ENCODE measurements around the gene ZNHIT3. TPM values are rescaled to one million over a fixed set of nuclear protein-coding genes. Genes with fewer than 3 reads are reported as not detected.

ZNHIT3 gene
- total RNA-seq, 1 donor from 2014 or later = 21.6 TPM

DNA sequence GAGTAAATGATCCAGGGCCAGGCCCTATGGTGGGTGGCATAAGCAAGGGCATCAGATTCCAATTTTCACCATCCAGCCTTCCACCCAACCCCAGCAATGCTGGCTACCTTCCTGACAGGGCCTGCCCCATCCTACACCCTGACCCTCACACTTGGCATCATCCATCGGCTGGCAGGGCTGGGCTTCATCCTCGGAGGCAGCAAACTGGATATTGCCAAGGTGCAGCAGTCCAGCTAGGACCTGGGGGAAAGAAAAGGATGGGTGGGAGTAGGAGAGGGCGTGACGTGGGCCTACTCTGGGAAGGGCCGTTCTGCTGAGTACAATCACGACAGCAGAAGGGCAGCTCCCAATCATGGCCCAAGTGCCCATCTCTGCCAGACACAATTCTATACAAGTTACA lies 24.7 kb downstream of the ZNHIT3 start:
- DNase-seq (ENCODE audit: low read depth in 2 of 2) = no peak

DNA sequence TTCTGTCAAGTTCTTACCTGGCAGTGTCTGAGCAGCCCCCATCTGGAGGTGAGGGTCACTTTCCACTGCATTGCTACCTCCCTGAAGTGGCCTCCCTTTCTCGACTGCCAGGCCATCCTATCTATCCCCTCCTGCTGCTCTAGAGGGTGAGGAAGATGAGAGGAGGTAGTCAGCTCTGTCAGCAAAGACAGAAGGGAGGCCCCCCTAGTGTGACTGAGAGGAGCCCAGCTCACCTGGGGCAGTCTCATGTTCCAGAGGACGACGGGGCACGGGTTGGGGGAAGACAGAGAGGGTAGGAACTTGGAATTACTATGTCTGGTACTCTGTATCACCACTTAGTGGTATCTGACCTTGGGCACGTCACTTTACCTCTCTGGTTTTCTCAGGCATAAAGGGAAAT lies 26.2 kb downstream of the ZNHIT3 start:
- no peak for DNase-seq (ENCODE audit: low read depth in 2 of 2)

DNA sequence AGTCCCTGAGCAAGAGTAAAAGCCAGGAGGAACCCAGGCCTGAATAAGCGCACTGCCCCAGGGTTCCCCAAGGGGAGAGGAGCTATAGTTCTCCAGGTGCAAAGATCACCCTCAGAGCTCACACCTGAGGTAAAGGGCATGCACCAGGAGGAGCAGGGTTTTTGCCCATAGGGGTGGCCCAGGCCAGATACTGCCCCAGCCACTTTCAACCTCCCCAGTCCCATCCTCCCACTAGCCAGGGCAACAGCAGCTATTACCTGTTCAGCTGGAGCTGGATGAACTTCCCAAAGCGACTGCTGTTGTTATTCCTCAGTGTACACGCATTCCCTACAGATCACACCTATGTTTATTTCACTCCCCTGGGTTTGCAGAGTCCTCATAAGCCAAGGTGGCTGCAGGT lies 28.4 kb downstream of the ZNHIT3 start:
- DNase-seq (ENCODE audit: low read depth in 2 of 2) = no peak

GRCh38 chr17:36515837-36516236 lies 29.4 kb downstream of the ZNHIT3 start:
- DNase-seq (ENCODE audit: low read depth in 2 of 2) = no peak

DNA sequence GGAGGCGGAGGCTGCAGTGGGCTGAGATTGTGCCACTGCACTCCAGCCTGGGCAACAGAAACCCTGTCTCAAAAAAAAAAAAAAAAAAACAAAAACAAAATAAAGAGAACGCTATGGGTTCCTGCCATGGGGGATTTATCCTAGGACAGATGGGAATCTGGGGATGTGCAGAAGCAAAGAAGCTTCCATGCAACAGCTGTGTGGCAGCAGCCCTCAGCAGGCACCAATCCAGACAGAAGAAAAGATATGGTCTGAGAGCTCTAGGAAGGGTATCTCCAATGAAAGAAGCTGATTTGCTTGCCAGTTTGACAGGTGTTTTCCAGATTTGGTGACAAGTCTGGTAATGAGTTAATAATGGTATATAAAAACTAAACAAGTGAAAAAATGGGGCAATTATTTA lies 36.6 kb downstream of the ZNHIT3 start:
- no peak for DNase-seq (ENCODE audit: low read depth in 2 of 2)

DNA sequence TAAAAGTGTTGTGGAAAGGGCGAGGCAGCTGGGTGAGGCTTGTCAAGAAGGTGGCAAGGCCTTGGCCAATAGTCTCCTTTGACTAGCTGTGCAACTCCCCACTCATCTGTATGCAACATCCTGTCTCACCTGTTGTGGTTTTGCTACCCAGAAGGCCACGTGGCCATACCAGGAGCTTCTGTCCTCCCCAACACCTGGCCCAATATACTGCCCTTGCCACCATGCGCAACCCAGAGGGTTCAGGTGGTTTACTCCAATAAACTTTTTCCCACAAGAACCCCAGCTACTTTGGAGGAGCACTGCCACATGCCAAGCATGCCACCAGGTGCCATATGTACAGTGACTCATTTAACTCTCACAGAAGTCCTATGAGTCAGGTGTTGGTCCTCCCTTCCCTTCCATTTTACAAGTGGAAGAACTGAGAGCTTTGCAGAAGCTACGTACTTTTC lies 38.0 kb downstream of the ZNHIT3 start:
- no peak for DNase-seq (ENCODE audit: low read depth in 2 of 2)

- DNase-seq (ENCODE audit: low read depth in 2 of 2) = no peak
Observed at GRCh38 chr17:36525113-36525512, 38.6 kb downstream of the ZNHIT3 start.

DNA sequence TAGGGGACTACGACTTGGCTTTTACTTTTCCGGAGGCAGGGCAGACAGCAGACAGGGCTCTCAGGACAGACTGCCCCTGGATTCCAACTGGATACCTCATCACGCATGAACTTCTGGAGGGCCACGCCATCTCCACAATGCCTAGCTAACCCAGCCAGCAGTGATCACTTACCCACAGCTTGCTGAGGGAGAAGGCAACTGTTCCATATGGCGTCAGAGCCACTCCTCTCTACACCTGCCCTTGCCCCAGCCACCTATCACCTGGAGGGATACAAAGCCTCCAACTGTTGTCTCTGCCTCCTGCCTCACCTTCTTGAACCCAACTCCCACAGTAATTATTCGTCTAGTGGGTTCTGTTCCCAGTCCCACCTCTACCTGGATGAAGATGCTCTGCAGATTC lies 39.4 kb downstream of the ZNHIT3 start:
- DNase-seq (ENCODE audit: low read depth in 2 of 2) = no peak

GRCh38 chr17:36527621-36528250 lies 41.3 kb downstream of the ZNHIT3 start:
- no peak for DNase-seq (ENCODE audit: low read depth in 2 of 2)

DNA sequence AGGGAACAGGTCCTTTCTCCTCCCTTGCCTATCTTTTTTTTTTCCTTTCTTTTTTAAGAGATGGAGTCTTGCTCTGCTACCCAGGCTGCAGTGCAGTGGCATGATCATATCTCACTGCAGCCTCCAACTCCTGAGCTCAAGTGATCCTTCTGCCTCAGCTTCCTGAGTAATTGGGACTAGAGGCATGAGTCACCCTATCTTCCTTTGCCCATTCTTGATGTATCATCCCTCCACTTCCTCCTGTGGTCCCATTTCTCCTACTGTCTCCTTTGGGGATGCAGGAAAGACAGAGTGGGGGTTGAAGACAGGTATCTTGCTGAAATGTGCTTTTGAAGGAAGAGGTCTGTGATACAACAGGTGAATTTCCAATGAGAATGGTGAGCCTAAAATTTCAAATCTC lies 42.6 kb downstream of the ZNHIT3 start:
- DNase-seq (ENCODE audit: low read depth in 2 of 2) = peak in 1 of 2 donors; percentile 74

- DNase-seq (ENCODE audit: low read depth in 2 of 2) = no peak
Observed at GRCh38 chr17:36532435-36532975, 46.0 kb downstream of the ZNHIT3 start.

DNA sequence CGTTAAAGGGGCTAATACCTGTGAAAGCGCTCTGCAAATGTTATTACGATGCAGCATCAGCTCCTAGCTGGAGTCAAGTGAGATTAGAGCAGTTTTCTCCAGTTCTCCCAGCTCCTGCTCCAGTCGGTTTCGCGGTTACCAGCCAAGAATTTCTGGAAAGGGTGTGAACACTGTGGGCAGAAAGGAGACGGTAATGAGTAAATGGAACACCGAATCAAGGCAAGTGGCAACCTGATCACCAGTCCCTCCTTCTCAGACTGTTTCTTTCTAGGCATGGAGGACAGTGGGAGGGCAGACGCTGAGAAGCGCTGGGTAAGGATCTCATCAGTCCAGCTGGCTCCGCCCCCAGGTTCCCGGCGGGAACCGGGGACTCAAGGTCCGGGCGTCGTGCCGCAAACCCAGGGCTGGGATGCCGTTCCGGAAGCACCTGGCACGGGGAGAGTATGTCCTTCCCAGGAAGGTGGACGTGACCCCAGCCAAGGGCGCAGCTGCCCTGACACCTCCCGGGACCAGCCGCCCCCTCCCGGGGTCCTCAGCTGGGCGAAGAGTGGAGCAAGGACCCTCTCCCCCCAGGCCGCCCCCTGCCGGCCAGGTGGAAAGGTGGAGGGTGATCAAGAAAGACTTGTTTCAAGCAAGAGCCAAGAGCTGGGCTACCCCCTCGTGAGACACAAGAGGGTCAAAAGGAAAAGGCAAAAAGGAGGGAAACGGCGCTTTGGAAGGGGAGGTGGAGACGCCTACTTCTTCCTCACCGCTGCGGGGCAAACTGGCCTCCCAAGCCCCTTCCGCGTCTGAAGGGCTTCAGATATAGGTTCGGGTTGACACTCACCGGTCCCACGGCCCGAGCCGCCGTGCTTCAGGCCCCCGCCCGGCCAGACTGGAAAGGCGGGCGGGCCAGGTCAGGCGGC lies 47.7 kb downstream of the ZNHIT3 start:
- peak; percentile 41 to 71 for DNase-seq (ENCODE audit: low read depth in 2 of 2)

DNA sequence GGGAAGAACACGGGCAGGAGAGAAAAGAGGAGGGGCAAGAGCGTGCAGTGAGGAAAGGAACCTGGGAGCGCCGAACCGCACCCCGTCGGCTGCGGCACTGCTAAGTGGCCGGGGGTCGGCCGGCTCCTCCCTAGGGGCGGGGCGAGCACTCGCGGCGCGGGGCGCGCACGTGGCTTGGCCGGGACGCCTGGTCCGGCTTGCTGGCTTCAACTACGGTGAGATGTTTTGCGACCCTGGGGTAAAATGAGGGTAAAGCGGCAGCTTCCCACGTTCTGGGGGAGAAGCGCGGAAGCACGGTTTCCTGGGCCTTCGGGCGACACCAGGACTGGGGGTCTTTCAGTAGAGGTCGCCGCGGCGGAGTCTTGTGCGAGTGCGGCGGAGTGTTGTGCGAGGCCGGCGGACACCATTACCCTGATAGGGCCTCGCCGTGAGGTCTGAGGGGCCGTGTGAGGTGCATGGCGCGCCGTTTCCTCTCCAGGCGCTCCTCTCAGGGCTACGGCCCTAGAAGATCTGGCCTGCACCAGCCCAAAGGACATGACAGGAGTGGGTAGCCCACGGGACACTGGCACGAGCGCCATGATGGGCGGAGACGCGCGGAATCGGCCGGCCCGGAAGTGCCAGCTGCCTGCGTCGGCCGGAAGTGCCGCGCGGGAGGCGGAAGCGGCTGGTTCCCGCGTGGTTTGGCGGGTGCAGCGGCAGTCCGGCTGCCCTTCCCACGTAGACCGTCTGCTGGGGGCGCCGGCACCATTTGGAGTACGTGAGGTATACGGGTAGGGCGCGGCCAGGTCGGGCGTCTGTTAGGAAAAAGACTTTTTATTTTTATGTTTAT lies 48.6 kb downstream of the ZNHIT3 start, which contains the start of the genes MYO19 and PIGW:
Gene MYO19, minus strand, starts transcription at position 29 of the 829 bp plus-strand sequence. CDS start 2,330 bp downstream, outside the sequence.
Gene PIGW, plus strand, starts transcription at position 148 of the 829 bp plus-strand sequence. CDS start 2,115 bp downstream, outside the sequence.
- peak; percentile 92 to 94 for DNase-seq (ENCODE audit: low read depth in 2 of 2)

DNA sequence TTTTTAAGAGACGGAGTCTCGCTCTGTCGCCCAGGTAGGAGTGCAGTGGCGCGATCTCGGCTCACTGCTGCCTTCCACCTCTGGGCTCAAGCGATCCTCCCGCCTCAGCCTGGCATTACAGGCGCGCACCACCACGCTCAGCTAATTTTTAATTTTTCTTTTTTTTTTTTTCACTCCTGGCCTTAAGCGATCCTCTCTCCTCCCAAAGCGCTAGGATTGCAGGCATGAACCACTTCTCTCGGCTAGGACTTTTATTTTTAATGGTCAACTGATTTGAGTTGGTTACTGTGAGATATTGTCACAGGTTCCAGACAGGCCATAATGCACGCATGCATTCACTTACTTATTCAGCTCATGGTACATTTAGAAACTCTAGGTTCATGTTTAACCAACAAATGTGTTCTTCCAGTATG lies 49.2 kb downstream of the ZNHIT3 start:
- DNase-seq (ENCODE audit: low read depth in 2 of 2) = no peak

- DNase-seq (ENCODE audit: low read depth in 2 of 2) = no peak
Observed at GRCh38 chr17:36540696-36541095, 54.2 kb downstream of the ZNHIT3 start.

GRCh38 chr17:36542755-36543154 lies 56.3 kb downstream of the ZNHIT3 start:
- DNase-seq (ENCODE audit: low read depth in 2 of 2) = no peak

GRCh38 chr17:36544044-36544306 lies 57.5 kb downstream of the ZNHIT3 start:
- peak in 1 of 2 donors; percentile 79 for DNase-seq (ENCODE audit: low read depth in 2 of 2)

DNA sequence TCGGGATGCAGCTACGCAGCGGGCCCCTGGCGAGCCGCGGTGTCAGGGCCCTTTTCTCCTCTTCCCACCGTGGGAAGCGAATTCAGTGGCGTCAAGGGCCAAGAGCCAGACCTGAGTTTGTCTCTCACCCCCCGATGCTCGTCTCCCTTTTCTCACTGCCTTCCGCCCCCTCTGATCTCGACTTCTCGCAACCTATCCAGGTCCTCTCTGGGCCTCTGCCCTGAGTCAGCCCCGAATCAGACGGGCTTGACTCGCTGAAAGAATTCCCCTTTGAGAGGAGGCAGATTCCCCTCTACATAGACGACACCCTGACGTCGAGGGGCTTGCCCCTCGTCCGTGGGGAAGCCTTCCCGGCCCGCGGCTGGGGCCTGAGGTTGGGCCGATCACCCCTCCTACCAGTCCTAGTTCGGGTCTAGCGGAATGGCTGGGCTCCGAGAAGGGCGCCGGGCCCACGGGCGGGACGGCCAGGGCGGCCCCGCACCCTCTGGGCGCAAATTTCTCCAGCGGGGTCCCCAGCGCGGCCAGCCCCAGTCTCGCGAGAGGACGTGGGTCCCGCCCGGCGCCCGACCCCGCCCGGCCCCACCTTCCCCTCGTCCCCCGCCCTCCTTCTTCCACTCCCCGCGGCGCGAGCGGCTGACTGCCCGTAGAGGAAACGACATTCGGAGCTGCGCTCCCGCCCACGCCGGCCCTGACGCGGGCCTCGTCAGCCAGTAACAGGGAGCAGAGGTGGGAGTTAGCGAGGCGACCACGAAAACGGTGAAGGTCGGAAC lies 58.0 kb downstream of the ZNHIT3 start, which contains the start of gene GGNBP2:
Gene GGNBP2, plus strand, starts transcription at position 613 of the 770 bp plus-strand sequence. CDS start 806 bp downstream, outside the sequence.
- DNase-seq (ENCODE audit: low read depth in 2 of 2) = peak; percentile 96 to 97

- DNase-seq (ENCODE audit: low read depth in 2 of 2) = no peak
Observed at GRCh38 chr17:36545077-36545464, 58.6 kb downstream of the ZNHIT3 start.

Measured in lung microvascular endothelial cell (primary cell).